HT1080 (cell line): ENCODE results near the gene MRPL28. TPM values are rescaled to one million over a fixed set of nuclear protein-coding genes. Genes with fewer than 3 reads are reported as not detected.

Source experiments
- DNase-seq: peaks from one replicate; pipeline ENCODE4 v3.0.0-alpha.2; 2015; ENCODE audit warnings: low read depth
- total RNA-seq: library from RNA; depleted of rRNA; stranded (reverse); fragments of >200 nt; shearing (Covaris generic); gene quantifications from 2 replicates; pipeline ENCODE4 v1.2.3, GENCODE V29; 2014; rRNA removed

The MRPL28 gene
- total RNA-seq, 1 experiment from 2014 or later = 206 TPM

- no peak for DNase-seq
Observed at GRCh38 chr16:317583-317982, 52.8 kb downstream of the MRPL28 start.

Other genes starting within 250 kb of the MRPL28 start
- gene NPRL3, start 231.9 kb downstream of the MRPL28 start, total RNA-seq = 6.0 and 13.6 TPM in 2 replicates
- not detected in 2 replicates for gene HBZ, start 217.9 kb downstream of the MRPL28 start, total RNA-seq
- not detected in 2 replicates for gene HBM, start 204.6 kb downstream of the MRPL28 start, total RNA-seq
- gene HBA2, start 197.7 kb downstream of the MRPL28 start, total RNA-seq = not detected in 2 replicates
- not detected in 2 replicates for gene HBA1, start 193.9 kb downstream of the MRPL28 start, total RNA-seq
- 2.0 and 3.6 TPM in 2 replicates for gene HBQ1, start 190.1 kb downstream of the MRPL28 start, total RNA-seq
- gene LUC7L, start 141.1 kb downstream of the MRPL28 start, total RNA-seq = 69.2 and 73.3 TPM in 2 replicates
- gene FAM234A, start 135.7 kb downstream of the MRPL28 start, total RNA-seq = 37.9 and 43.5 TPM in 2 replicates
- gene RGS11, start 94.6 kb downstream of the MRPL28 start, total RNA-seq = 0.07 TPM in 1 of 2 replicates, not detected in the other
- gene ARHGDIG, start 89.9 kb downstream of the MRPL28 start, total RNA-seq = 0.07 TPM in 1 of 2 replicates, not detected in the other
- 1.2 TPM in 1 of 2 replicates, not detected in the other for gene PDIA2, start 87.4 kb downstream of the MRPL28 start, total RNA-seq
- gene AXIN1, start 17.8 kb downstream of the MRPL28 start, total RNA-seq = 23.4 and 24.5 TPM in 2 replicates
- gene PGAP6, start 11.4 kb upstream of the MRPL28 start, total RNA-seq = 53.3 and 67.0 TPM in 2 replicates
- 135 and 140 TPM in 2 replicates for gene NME4, start 26.7 kb upstream of the MRPL28 start, total RNA-seq
- 8.9 and 11.5 TPM in 2 replicates for gene DECR2, start 31.3 kb upstream of the MRPL28 start, total RNA-seq
- gene RAB11FIP3, start 55.1 kb upstream of the MRPL28 start, total RNA-seq = 21.3 and 27.9 TPM in 2 replicates
- gene CAPN15, start 157.2 kb upstream of the MRPL28 start, total RNA-seq = 92.4 and 122 TPM in 2 replicates
- 0.10 TPM in 1 of 2 replicates, not detected in the other for gene PRR35, start 189.9 kb upstream of the MRPL28 start, total RNA-seq
- 0.07 and 1.1 TPM in 2 replicates for gene NHLRC4, start 196.5 kb upstream of the MRPL28 start, total RNA-seq
- 38.2 and 53.0 TPM in 2 replicates for gene PIGQ, start 199.4 kb upstream of the MRPL28 start, total RNA-seq
- gene RAB40C, start 219.5 kb upstream of the MRPL28 start, total RNA-seq = 12.9 and 15.2 TPM in 2 replicates